ENCODE measurements around the gene CREBBP.
"Not testable (repeated sequence)": the region's sequence is repeated elsewhere in the genome, so short reads cannot be mapped to it uniquely, and the experiment has no call there.

Gene CREBBP

GRCh38 chr16:3714378-3714777 is 166.1 kb downstream of the CREBBP start:
- not testable (repeated sequence) for DNase-seq (ENCODE audit: low spot score)

GRCh38 chr16:3713587-3714242 is 166.8 kb downstream of the CREBBP start:
- no peak for DNase-seq (ENCODE audit: low spot score)

GRCh38 chr16:3712861-3713372 is 167.6 kb downstream of the CREBBP start:
- DNase-seq (ENCODE audit: low spot score): no peak

GRCh38 chr16:3706253-3707012 is 174.1 kb downstream of the CREBBP start:
- DNase-seq (ENCODE audit: low spot score): no peak

GRCh38 chr16:3702082-3702481 is 178.4 kb downstream of the CREBBP start:
- DNase-seq (ENCODE audit: low spot score): no peak

- DNase-seq (ENCODE audit: low spot score): no peak
These were observed 179.0 kb downstream of the CREBBP start for GRCh38 chr16:3701531-3701930.

GRCh38 chr16:3698941-3699340 is 181.6 kb downstream of the CREBBP start:
- DNase-seq (ENCODE audit: low spot score): no peak

- DNase-seq (ENCODE audit: low spot score): no peak
These were observed 183.9 kb downstream of the CREBBP start for GRCh38 chr16:3696425-3697218.

- DNase-seq (ENCODE audit: low spot score): no peak
These were observed 184.7 kb downstream of the CREBBP start for GRCh38 chr16:3695610-3696369.

- DNase-seq (ENCODE audit: low spot score): no peak
These were observed 186.5 kb downstream of the CREBBP start for GRCh38 chr16:3694051-3694450.

GRCh38 chr16:3691761-3692160 is 188.8 kb downstream of the CREBBP start:
- DNase-seq (ENCODE audit: low spot score): no peak

- no peak for DNase-seq (ENCODE audit: low spot score)
These were observed 189.4 kb downstream of the CREBBP start for GRCh38 chr16:3690980-3691720.

GRCh38 chr16:3690470-3690928 is 190.0 kb downstream of the CREBBP start:
- DNase-seq (ENCODE audit: low spot score): peak; percentile 86

- DNase-seq (ENCODE audit: low spot score): no peak
These were observed 190.8 kb downstream of the CREBBP start for GRCh38 chr16:3689731-3690130.

- no peak for DNase-seq (ENCODE audit: low spot score)
These were observed 192.7 kb downstream of the CREBBP start for GRCh38 chr16:3687792-3688191.

GRCh38 chr16:3687021-3687420 is 193.5 kb downstream of the CREBBP start:
- DNase-seq (ENCODE audit: low spot score): no peak

GRCh38 chr16:3681206-3681605 is 199.3 kb downstream of the CREBBP start:
- no peak for DNase-seq (ENCODE audit: low spot score)

- no peak for DNase-seq (ENCODE audit: low spot score)
These were observed 202.5 kb downstream of the CREBBP start for GRCh38 chr16:3677994-3678393.

- DNase-seq (ENCODE audit: low spot score): no peak
These were observed 204.8 kb downstream of the CREBBP start for GRCh38 chr16:3675601-3676130.
